ENCODE measurements around the gene ARHGAP18.
A peak's percentile ranks its signal among the peaks of the same experiment; 100 is the strongest.

Gene ARHGAP18

GRCh38 chr6:129608886-129609537, 101.0 kb downstream of the ARHGAP18 start:
- DNase-seq = no peak
- in situ Hi-C loops (cut with HindIII; ENCODE audit: low pct_ligation_motif_present, low pct_unique_long_range_greater_than_20kb, low sequenced_read_pairs) = no loop called here

GRCh38 chr6:129607581-129608186, 102.3 kb downstream of the ARHGAP18 start:
- DNase-seq = no peak
- in situ Hi-C loops (cut with HindIII; ENCODE audit: low pct_ligation_motif_present, low pct_unique_long_range_greater_than_20kb, low sequenced_read_pairs) = no loop called here

- no peak for DNase-seq
- in situ Hi-C loops (cut with HindIII; ENCODE audit: low pct_ligation_motif_present, low pct_unique_long_range_greater_than_20kb, low sequenced_read_pairs) = no loop called here
These were observed 103.3 kb downstream of the ARHGAP18 start for GRCh38 chr6:129606664-129607063.

- no peak for DNase-seq
- in situ Hi-C loops (cut with HindIII; ENCODE audit: low pct_ligation_motif_present, low pct_unique_long_range_greater_than_20kb, low sequenced_read_pairs) = no loop called here
These were observed 104.0 kb downstream of the ARHGAP18 start for GRCh38 chr6:129605967-129606366.

GRCh38 chr6:129605095-129605494, 104.9 kb downstream of the ARHGAP18 start:
- DNase-seq = no peak
- in situ Hi-C loops (cut with HindIII; ENCODE audit: low pct_ligation_motif_present, low pct_unique_long_range_greater_than_20kb, low sequenced_read_pairs) = no loop called here

GRCh38 chr6:129604321-129604720, 105.7 kb downstream of the ARHGAP18 start:
- DNase-seq = no peak
- in situ Hi-C loops (cut with HindIII; ENCODE audit: low pct_ligation_motif_present, low pct_unique_long_range_greater_than_20kb, low sequenced_read_pairs) = no loop called here

GRCh38 chr6:129603741-129604140, 106.2 kb downstream of the ARHGAP18 start:
- in situ Hi-C loops (cut with HindIII; ENCODE audit: low pct_ligation_motif_present, low pct_unique_long_range_greater_than_20kb, low sequenced_read_pairs) = no loop called here
- DNase-seq = no peak

- in situ Hi-C loops (cut with HindIII; ENCODE audit: low pct_ligation_motif_present, low pct_unique_long_range_greater_than_20kb, low sequenced_read_pairs) = no loop called here
- DNase-seq = no peak
These were observed 108.7 kb downstream of the ARHGAP18 start for GRCh38 chr6:129601323-129601722.

GRCh38 chr6:129599467-129599866, 110.5 kb downstream of the ARHGAP18 start:
- in situ Hi-C loops (cut with HindIII; ENCODE audit: low pct_ligation_motif_present, low pct_unique_long_range_greater_than_20kb, low sequenced_read_pairs) = no loop called here
- DNase-seq = no peak

GRCh38 chr6:129598244-129599187, 111.5 kb downstream of the ARHGAP18 start:
- peak; percentile 77 for DNase-seq
- in situ Hi-C loops (cut with HindIII; ENCODE audit: low pct_ligation_motif_present, low pct_unique_long_range_greater_than_20kb, low sequenced_read_pairs) = no loop called here

GRCh38 chr6:129597023-129597713, 112.8 kb downstream of the ARHGAP18 start:
- in situ Hi-C loops (cut with HindIII; ENCODE audit: low pct_ligation_motif_present, low pct_unique_long_range_greater_than_20kb, low sequenced_read_pairs) = no loop called here
- no peak for DNase-seq

- in situ Hi-C loops (cut with HindIII; ENCODE audit: low pct_ligation_motif_present, low pct_unique_long_range_greater_than_20kb, low sequenced_read_pairs) = no loop called here
- no peak for DNase-seq
These were observed 113.5 kb downstream of the ARHGAP18 start for GRCh38 chr6:129596522-129596921.

- no peak for DNase-seq
- in situ Hi-C loops (cut with HindIII; ENCODE audit: low pct_ligation_motif_present, low pct_unique_long_range_greater_than_20kb, low sequenced_read_pairs) = no loop called here
These were observed 116.8 kb downstream of the ARHGAP18 start for GRCh38 chr6:129593233-129593564.

GRCh38 chr6:129592516-129593232, 117.3 kb downstream of the ARHGAP18 start:
- in situ Hi-C loops (cut with HindIII; ENCODE audit: low pct_ligation_motif_present, low pct_unique_long_range_greater_than_20kb, low sequenced_read_pairs) = no loop called here
- no peak for DNase-seq

GRCh38 chr6:129590408-129591022, 119.5 kb downstream of the ARHGAP18 start:
- in situ Hi-C loops (cut with HindIII; ENCODE audit: low pct_ligation_motif_present, low pct_unique_long_range_greater_than_20kb, low sequenced_read_pairs) = no loop called here
- DNase-seq = no peak

- DNase-seq = no peak
- in situ Hi-C loops (cut with HindIII; ENCODE audit: low pct_ligation_motif_present, low pct_unique_long_range_greater_than_20kb, low sequenced_read_pairs) = no loop called here
These were observed 123.2 kb downstream of the ARHGAP18 start for GRCh38 chr6:129586815-129587214.

GRCh38 chr6:129583866-129584265, 126.1 kb downstream of the ARHGAP18 start:
- no peak for DNase-seq
- in situ Hi-C loops (cut with HindIII; ENCODE audit: low pct_ligation_motif_present, low pct_unique_long_range_greater_than_20kb, low sequenced_read_pairs) = no loop called here

- in situ Hi-C loops (cut with HindIII; ENCODE audit: low pct_ligation_motif_present, low pct_unique_long_range_greater_than_20kb, low sequenced_read_pairs) = no loop called here
- DNase-seq = no peak
These were observed 131.7 kb downstream of the ARHGAP18 start for GRCh38 chr6:129578315-129578714.
